Mucosa of rectum (tissue), 2 donors: ENCODE results near the gene SNX9.
"Not testable (repeated sequence)": the region's sequence is repeated elsewhere in the genome, so short reads cannot be mapped to it uniquely, and the experiment has no call there.

Source experiments
- H3K27ac ChIP-seq, 2 donors: one replicate each; pipeline ENCODE4 v1.7.0; 2013; ENCODE audit warnings: inconsistent platforms in 2 of 2, low read depth in 2 of 2, low read length in 2 of 2
- H3K27me3 ChIP-seq, 2 donors: one replicate each; pipeline ENCODE4 v1.7.0; 2013; ENCODE audit warnings: low read length in 2 of 2; ENCODE audit not compliant: control insufficient read depth in 2 of 2, insufficient read depth in 2 of 2
- H3K36me3 ChIP-seq, 2 donors: one replicate each; pipeline ENCODE4 v1.7.0; 2013; ENCODE audit warnings: low read length in 2 of 2; ENCODE audit not compliant: control insufficient read depth in 2 of 2, insufficient read depth in 2 of 2
- H3K4me1 ChIP-seq, 2 donors: one replicate each; pipeline ENCODE4 v1.7.0; 2013; ENCODE audit warnings: low read length in 2 of 2, mild to moderate bottlenecking in 1 of 2; ENCODE audit not compliant: control insufficient read depth in 2 of 2, insufficient read depth in 2 of 2
- H3K4me3 ChIP-seq, 2 donors: one replicate each; pipeline ENCODE4 v1.7.0; 2013; ENCODE audit warnings: low read length in 2 of 2
- H3K9ac ChIP-seq, 2 donors: one replicate each; pipeline ENCODE4 v1.7.0; 2013; ENCODE audit warnings: low read length in 2 of 2, low read depth in 1 of 2, mild to moderate bottlenecking in 1 of 2
- H3K9me3 ChIP-seq, 2 donors: one replicate each; pipeline ENCODE4 v1.7.0; 2013; ENCODE audit warnings: low read length in 2 of 2; ENCODE audit not compliant: control insufficient read depth in 2 of 2
- donor health status: healthy.
- donor health status: Normal muscosa, but diverticular disease.

The SNX9 gene

GRCh38 chr6:157898169-157898568 lies 75.1 kb downstream of the SNX9 start:
- H3K9ac ChIP-seq = no peak overlapping the region
- H3K27ac ChIP-seq = no peak overlapping the region

GRCh38 chr6:157898640-157899039 lies 75.6 kb downstream of the SNX9 start:
- H3K36me3 ChIP-seq = peaks cover 18 to 20% of the 10 kb centered on the region in 2 donors
- H3K27ac ChIP-seq = no peak overlapping the region
- H3K9ac ChIP-seq = no peak overlapping the region
- no peaks in the 10 kb centered on the region for H3K4me1 ChIP-seq
- H3K9me3 ChIP-seq = no peaks in the 10 kb centered on the region
- no peaks in the 10 kb centered on the region for H3K27me3 ChIP-seq
- H3K4me3 ChIP-seq = no peak overlapping the region

More at GRCh38 chr6:157898169-157898568, 75.1 kb downstream of the SNX9 start:
- Histone ChIP-seq H3K36me3 (peaks cover 16 to 20% of the 10 kb centered on the region in 2 donors), H3K4me1 (no peaks in the 10 kb centered on the region), H3K9me3 (no peaks in the 10 kb centered on the region), H3K4me3 (no peak overlapping the region), H3K27me3 (no peaks in the 10 kb centered on the region)

- not testable (repeated sequence) for H3K4me3 ChIP-seq, H3K9me3 ChIP-seq, H3K27me3 ChIP-seq, H3K27ac ChIP-seq, H3K4me1 ChIP-seq, H3K9ac ChIP-seq
- peaks cover 18 to 21% of the 10 kb centered on the region in 2 donors for H3K36me3 ChIP-seq
Measured at GRCh38 chr6:157900262-157900661, 77.2 kb downstream of the SNX9 start.

DNA sequence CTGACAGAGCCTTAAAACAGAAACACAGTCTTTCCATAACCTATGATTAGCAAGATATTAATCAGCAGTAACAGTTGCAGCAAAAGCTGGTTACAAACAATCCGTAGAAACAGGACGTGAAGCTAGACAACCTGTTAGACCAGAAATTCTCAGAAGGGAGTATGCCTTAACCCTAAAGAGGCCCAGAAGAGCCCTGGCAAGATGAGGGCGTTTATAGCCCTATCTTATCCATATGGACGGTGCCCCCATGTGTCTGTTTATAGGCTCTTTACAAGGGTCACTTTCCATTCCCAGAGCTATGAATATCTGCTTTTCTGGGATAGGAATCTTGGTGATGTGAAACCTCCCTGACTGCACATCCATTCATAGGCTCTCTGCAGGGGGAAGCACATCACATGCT lies 77.7 kb downstream of the SNX9 start:
- not testable (repeated sequence) for H3K9me3 ChIP-seq, H3K9ac ChIP-seq, H3K4me1 ChIP-seq, H3K4me3 ChIP-seq, H3K27ac ChIP-seq, H3K27me3 ChIP-seq
- peaks cover 20 to 21% of the 10 kb centered on the region in 2 donors for H3K36me3 ChIP-seq

DNA sequence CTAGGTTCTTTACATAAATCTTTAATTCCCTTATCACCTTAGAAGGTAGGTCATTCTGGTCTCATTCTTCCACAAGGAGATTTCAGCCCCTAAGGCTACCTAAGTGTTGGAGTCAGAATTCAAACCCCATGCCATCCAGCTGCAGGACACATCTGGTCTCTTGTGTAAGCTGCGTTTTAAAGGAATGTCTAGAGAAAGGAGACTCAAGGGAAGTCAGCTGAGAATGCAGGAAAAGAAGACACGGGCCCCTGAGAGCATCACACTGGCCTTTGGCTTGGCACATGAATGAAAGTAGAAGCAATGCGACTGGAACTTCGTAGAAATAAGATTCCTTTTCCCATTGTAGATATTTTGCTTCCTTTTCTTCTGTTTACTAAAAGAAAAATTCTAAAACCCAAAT lies 82.0 kb downstream of the SNX9 start:
- Histone ChIP-seq H3K36me3 (peaks cover 26 to 34% of the 10 kb centered on the region in 2 donors), H3K27ac (no peak overlapping the region), H3K4me1 (no peaks in the 10 kb centered on the region), H3K27me3 (no peaks in the 10 kb centered on the region), H3K9me3 (no peaks in the 10 kb centered on the region), H3K9ac (no peak overlapping the region), H3K4me3 (no peak overlapping the region)

- Histone ChIP-seq H3K27me3 (no peaks in the 10 kb centered on the region), H3K9me3 (no peaks in the 10 kb centered on the region), H3K4me1 (no peaks in the 10 kb centered on the region), H3K36me3 (peaks cover 33 to 37% of the 10 kb centered on the region in 2 donors), H3K9ac (no peak overlapping the region), H3K4me3 (no peak overlapping the region), H3K27ac (no peak overlapping the region)
Measured at GRCh38 chr6:157905590-157906342, 82.7 kb downstream of the SNX9 start.

GRCh38 chr6:157906537-157907061 lies 83.6 kb downstream of the SNX9 start:
- Histone ChIP-seq H3K4me3 (no peak overlapping the region), H3K36me3 (peaks cover 39 to 42% of the 10 kb centered on the region in 2 donors), H3K4me1 (no peaks in the 10 kb centered on the region), H3K9ac (no peak overlapping the region), H3K27ac (no peak overlapping the region), H3K9me3 (no peaks in the 10 kb centered on the region), H3K27me3 (no peaks in the 10 kb centered on the region)

- Histone ChIP-seq H3K4me3 (no peak overlapping the region), H3K9me3 (no peaks in the 10 kb centered on the region), H3K36me3 (peaks cover 39 to 42% of the 10 kb centered on the region in 2 donors), H3K27ac (no peak overlapping the region), H3K4me1 (no peaks in the 10 kb centered on the region), H3K9ac (no peak overlapping the region), H3K27me3 (no peaks in the 10 kb centered on the region)
Measured at GRCh38 chr6:157907651-157908050, 84.6 kb downstream of the SNX9 start.

DNA sequence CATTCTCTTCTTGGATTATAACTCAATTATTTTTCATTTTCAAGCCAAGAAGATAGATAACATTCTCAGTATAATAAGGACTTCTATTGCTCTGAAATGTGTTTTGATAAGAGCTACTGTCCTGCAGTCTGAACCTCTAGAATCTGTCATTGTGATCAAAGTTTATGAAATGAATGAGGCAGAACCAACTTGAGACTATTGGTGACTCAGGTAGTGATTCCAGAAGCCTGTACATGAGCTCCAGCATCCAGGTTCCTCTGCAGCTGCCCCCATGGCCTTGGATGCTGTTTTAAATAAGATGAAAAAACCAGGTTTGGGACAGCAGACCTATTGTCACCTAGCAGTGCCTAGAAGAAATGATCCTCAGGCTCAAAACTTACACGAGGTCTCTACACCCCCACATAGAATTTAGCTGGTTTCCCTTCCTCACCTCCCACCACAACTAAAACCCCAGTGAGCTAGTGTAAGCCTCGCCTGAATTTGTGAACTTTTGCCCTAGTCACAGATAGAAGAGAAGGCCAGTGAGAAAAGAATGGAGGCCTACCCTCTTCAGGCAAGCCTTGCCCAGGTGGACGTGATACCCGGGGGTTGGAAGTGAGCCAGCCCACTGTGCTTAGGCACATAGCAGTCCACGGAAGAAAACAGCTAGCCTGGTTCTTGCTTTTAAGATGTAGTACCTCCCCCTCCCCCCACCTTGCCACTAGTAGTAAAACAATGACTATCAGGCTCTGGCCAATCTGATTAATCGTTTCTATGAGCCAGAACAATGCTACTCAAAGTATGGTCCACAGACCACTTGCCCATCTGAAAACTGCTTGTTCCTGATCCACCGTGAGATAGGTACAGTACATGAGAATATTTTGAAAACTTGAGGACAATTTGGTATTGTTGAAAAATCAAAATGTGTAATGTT lies 85.6 kb downstream of the SNX9 start:
- Histone ChIP-seq H3K27ac (no peak overlapping the region), H3K4me3 (no peak overlapping the region), H3K9me3 (no peaks in the 10 kb centered on the region), H3K4me1 (no peaks in the 10 kb centered on the region), H3K9ac (no peak overlapping the region), H3K36me3 (peaks cover 36 to 45% of the 10 kb centered on the region in 2 donors), H3K27me3 (no peaks in the 10 kb centered on the region)

- Histone ChIP-seq H3K9ac (no peak overlapping the region), H3K4me1 (no peaks in the 10 kb centered on the region), H3K36me3 (peaks cover 38 to 50% of the 10 kb centered on the region in 2 donors), H3K4me3 (no peak overlapping the region), H3K27me3 (no peaks in the 10 kb centered on the region), H3K27ac (no peak overlapping the region), H3K9me3 (no peaks in the 10 kb centered on the region)
Measured at GRCh38 chr6:157909282-157909664, 86.2 kb downstream of the SNX9 start.
